KMS-11 (cell line): Measurements from ENCODE around the gene WDR27.

Experiments
- H2AFZ ChIP-seq: fragments of 200-600 bp; sonication (generic); 2 replicates; pipeline ENCODE4 v1.6.1; 2016; ENCODE audit warnings: antibody characterized with exemption, mixed run types, low read depth
- H3K27ac ChIP-seq: fragments of 200-600 bp; sonication (generic); 2 replicates; pipeline ENCODE4 v1.6.1; 2016; ENCODE audit warnings: mild to moderate bottlenecking, mixed run types
- H3K27me3 ChIP-seq: fragments of 200-600 bp; sonication (generic); 2 replicates; pipeline ENCODE4 v1.6.1; 2017; ENCODE audit warnings: mild to moderate bottlenecking, low read depth, mixed run types, moderate library complexity; ENCODE audit not compliant: insufficient read depth
- H3K36me3 ChIP-seq: fragments of 200-600 bp; sonication (generic); 2 replicates; pipeline ENCODE4 v1.6.1; 2017; ENCODE audit warnings: mild to moderate bottlenecking, mixed run types; ENCODE audit not compliant: insufficient read depth
- H3K4me1 ChIP-seq: fragments of 200-600 bp; sonication (generic); 2 replicates; pipeline ENCODE4 v1.6.1; 2016; ENCODE audit warnings: mild to moderate bottlenecking, low read depth, mixed run types; ENCODE audit not compliant: poor library complexity, severe bottlenecking
- H3K4me2 ChIP-seq: fragments of 200-600 bp; sonication (generic); 2 replicates; pipeline ENCODE4 v1.7.0; 2016; ENCODE audit warnings: mild to moderate bottlenecking, mixed run types
- H3K4me3 ChIP-seq: fragments of 200-600 bp; sonication (generic); IDR thresholded peaks from 2 replicates; pipeline ENCODE4 v1.6.1; 2017; ENCODE audit warnings: low read depth, low read length, mixed read lengths; ENCODE audit not compliant: insufficient read depth
- H3K79me2 ChIP-seq: fragments of 200-600 bp; sonication (generic); 2 replicates; pipeline ENCODE4 v1.6.1; 2016; ENCODE audit warnings: low read depth, mixed run types; ENCODE audit not compliant: insufficient read depth
- H3K9ac ChIP-seq: fragments of 200-600 bp; sonication (generic); 2 replicates; pipeline ENCODE4 v1.6.1; 2016; ENCODE audit warnings: mild to moderate bottlenecking, mixed run types
- H4K20me1 ChIP-seq: fragments of 200-600 bp; sonication (generic); 2 replicates; pipeline ENCODE4 v1.6.1; 2016; ENCODE audit warnings: mild to moderate bottlenecking, mixed run types; ENCODE audit not compliant: insufficient read depth
- CTCF ChIP-seq: fragments of 200-600 bp; sonication (generic); conservative IDR thresholded peaks from 2 replicates; pipeline ENCODE4 v1.6.1; 2017; ENCODE audit warnings: low read depth, mild to moderate bottlenecking, antibody characterized with exemption, low read length, moderate library complexity, mixed read lengths

WDR27 gene

GRCh38 chr6:169621311-169621710 is 80.5 kb downstream of the WDR27 start:
- Histone ChIP-seq H3K4me1 (no peaks in the 10 kb centered on the region), H4K20me1 (no peaks in the 10 kb centered on the region), H3K27me3 (no peaks in the 10 kb centered on the region), H3K36me3 (no peaks in the 10 kb centered on the region), H3K4me3 (no peak overlapping the region), H2AFZ (no peak overlapping the region), H3K9ac (no peak overlapping the region), H3K4me2 (no peak overlapping the region), H3K79me2 (no peaks in the 10 kb centered on the region), H3K27ac (no peak overlapping the region)
- no peak for TF ChIP-seq CTCF

GRCh38 chr6:169620171-169621130 is 81.4 kb downstream of the WDR27 start:
- Histone ChIP-seq H3K27me3 (no peaks in the 10 kb centered on the region), H3K36me3 (no peaks in the 10 kb centered on the region), H3K27ac (no peak overlapping the region), H3K4me3 (no peak overlapping the region), H3K4me1 (no peaks in the 10 kb centered on the region), H3K79me2 (no peaks in the 10 kb centered on the region), H3K4me2 (no peak overlapping the region), H2AFZ (no peak overlapping the region), H3K9ac (no peak overlapping the region), H4K20me1 (no peaks in the 10 kb centered on the region)
- TF ChIP-seq CTCF: no peak

GRCh38 chr6:169619650-169620049 is 82.2 kb downstream of the WDR27 start:
- H4K20me1 ChIP-seq: no peaks in the 10 kb centered on the region
- H3K36me3 ChIP-seq: no peaks in the 10 kb centered on the region
- no peak overlapping the region for H3K4me2 ChIP-seq
- H2AFZ ChIP-seq: no peak overlapping the region
- H3K79me2 ChIP-seq: no peaks in the 10 kb centered on the region
- H3K4me1 ChIP-seq: no peaks in the 10 kb centered on the region
- no peak overlapping the region for H3K27ac ChIP-seq
- H3K27me3 ChIP-seq: no peaks in the 10 kb centered on the region
- no peak overlapping the region for H3K4me3 ChIP-seq
- no peak for TF ChIP-seq CTCF
- no peak overlapping the region for H3K9ac ChIP-seq

GRCh38 chr6:169618526-169619490 is 83.0 kb downstream of the WDR27 start:
- no peaks in the 10 kb centered on the region for H3K27me3 ChIP-seq
- H3K79me2 ChIP-seq: no peaks in the 10 kb centered on the region
- H2AFZ ChIP-seq: no peak overlapping the region
- H3K9ac ChIP-seq: no peak overlapping the region
- no peaks in the 10 kb centered on the region for H3K36me3 ChIP-seq
- H3K4me2 ChIP-seq: no peak overlapping the region
- H3K27ac ChIP-seq: no peak overlapping the region
- H3K4me3 ChIP-seq: no peak overlapping the region
- TF ChIP-seq CTCF: no peak
- H4K20me1 ChIP-seq: no peaks in the 10 kb centered on the region
- H3K4me1 ChIP-seq: no peaks in the 10 kb centered on the region
